HG03378 (cell line): ENCODE measurements around the gene RADIL.

Experiments
- ATAC-seq: cut with Tn5 transposase; IDR thresholded peaks from one replicate; pipeline ENCODE4 v1.9.1; 2021; ENCODE audit warnings: mild to moderate bottlenecking, moderate library complexity; ENCODE audit not compliant: unreplicated experiment

RADIL gene

GRCh38 chr7:4856336-4857057 lies 27.0 kb downstream of the RADIL start:
- ATAC-seq = no peak

- ATAC-seq = no peak
These were observed 28.6 kb downstream of the RADIL start for GRCh38 chr7:4854916-4855315.

GRCh38 chr7:4851459-4852422 lies 31.8 kb downstream of the RADIL start:
- ATAC-seq = no peak

- no peak for ATAC-seq
These were observed 33.2 kb downstream of the RADIL start for GRCh38 chr7:4850262-4850795.

GRCh38 chr7:4849390-4849789 lies 34.1 kb downstream of the RADIL start:
- ATAC-seq = no peak

GRCh38 chr7:4845740-4846142 lies 37.8 kb downstream of the RADIL start:
- no peak for ATAC-seq

- no peak for ATAC-seq
These were observed 41.0 kb downstream of the RADIL start for GRCh38 chr7:4842319-4843064.

- ATAC-seq = no peak
These were observed 41.7 kb downstream of the RADIL start for GRCh38 chr7:4841836-4842235.

- no peak for ATAC-seq
These were observed 42.3 kb downstream of the RADIL start for GRCh38 chr7:4841007-4841784.

GRCh38 chr7:4840079-4840501 lies 43.4 kb downstream of the RADIL start:
- ATAC-seq = no peak

GRCh38 chr7:4838626-4839334 lies 44.7 kb downstream of the RADIL start:
- ATAC-seq = no peak

- no peak for ATAC-seq
These were observed 45.5 kb downstream of the RADIL start for GRCh38 chr7:4837803-4838625.

GRCh38 chr7:4837041-4837802 lies 46.3 kb downstream of the RADIL start:
- no peak for ATAC-seq

GRCh38 chr7:4836206-4836661 lies 47.3 kb downstream of the RADIL start:
- ATAC-seq = no peak

GRCh38 chr7:4835398-4836205 lies 47.9 kb downstream of the RADIL start:
- ATAC-seq = no peak

GRCh38 chr7:4834601-4835397 lies 48.7 kb downstream of the RADIL start:
- no peak for ATAC-seq
